Testis (tissue), 2 donors: Measurements from ENCODE around the gene RPS6KB2.

Experiments used
- POLR2A ChIP-seq: fragments of 450-650 bp; IDR thresholded peaks from one replicate; pipeline ENCODE4 v1.6.1; 2017; ENCODE audit warnings: antibody characterized with exemption, mild to moderate bottlenecking, moderate library complexity
- TF ChIP-seq, protein P1 (sequence below), 3 experiments: fragments of 450-650 bp in 2 of 3; fragments of 200-600 bp in 1 of 3; sonication (generic) in 1 of 3; IDR thresholded peaks; one replicate each; pipeline ENCODE4 v1.5.1; 2016 to 2019; ENCODE audit warnings: antibody characterized with exemption in 3 of 3, mild to moderate bottlenecking in 2 of 3, moderate library complexity in 1 of 3

DNA sequence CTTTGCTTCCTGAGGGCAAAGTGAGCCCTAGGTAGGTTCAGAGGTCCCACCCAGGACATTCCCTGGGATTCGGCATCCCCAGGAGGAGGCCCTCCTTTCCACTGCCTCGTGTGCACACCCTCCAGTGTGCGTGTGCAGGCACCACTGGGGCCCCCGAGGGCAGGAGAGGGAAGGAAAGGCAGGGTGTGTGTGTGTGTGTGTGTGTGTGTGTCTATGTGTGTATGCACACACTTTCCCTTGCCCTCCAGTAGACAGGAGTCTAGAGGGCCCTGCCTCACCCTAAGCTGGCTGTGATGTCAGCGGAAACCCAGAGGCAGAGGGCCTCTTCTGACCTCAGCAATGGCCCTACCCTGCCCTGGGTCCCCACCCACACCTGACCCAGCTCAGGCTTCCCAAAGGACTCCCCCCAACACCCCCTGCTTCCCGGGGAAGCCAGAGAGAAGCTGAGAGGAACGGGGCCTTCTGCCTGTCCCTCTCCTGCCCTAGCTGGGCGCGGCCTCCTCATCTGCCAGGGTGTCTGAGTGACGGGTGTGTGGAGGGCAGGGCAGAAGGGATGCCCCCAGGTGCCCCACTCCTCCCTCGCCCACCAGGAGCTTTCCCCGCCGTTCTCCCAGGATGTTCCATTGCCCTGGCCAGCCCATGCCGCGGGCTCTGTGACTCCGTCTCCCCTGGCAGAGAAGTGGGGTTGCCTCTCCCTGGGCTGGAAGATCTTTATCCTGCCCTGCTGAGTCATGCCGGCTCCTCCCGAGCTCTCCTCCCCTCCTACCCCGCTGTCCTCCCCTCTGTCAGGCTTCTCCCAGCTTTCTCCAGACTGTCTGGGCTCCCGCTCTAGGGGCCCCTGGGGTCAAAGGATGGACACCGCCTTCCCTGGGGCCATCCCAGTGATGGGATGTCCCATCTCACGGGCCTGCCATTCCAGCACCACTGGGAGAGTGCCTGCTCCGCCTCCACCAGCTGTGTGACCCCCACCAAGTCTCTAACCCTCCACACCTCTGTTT, 48.9 kb upstream of the RPS6KB2 start:
- TF ChIP-seq, protein P1, sequence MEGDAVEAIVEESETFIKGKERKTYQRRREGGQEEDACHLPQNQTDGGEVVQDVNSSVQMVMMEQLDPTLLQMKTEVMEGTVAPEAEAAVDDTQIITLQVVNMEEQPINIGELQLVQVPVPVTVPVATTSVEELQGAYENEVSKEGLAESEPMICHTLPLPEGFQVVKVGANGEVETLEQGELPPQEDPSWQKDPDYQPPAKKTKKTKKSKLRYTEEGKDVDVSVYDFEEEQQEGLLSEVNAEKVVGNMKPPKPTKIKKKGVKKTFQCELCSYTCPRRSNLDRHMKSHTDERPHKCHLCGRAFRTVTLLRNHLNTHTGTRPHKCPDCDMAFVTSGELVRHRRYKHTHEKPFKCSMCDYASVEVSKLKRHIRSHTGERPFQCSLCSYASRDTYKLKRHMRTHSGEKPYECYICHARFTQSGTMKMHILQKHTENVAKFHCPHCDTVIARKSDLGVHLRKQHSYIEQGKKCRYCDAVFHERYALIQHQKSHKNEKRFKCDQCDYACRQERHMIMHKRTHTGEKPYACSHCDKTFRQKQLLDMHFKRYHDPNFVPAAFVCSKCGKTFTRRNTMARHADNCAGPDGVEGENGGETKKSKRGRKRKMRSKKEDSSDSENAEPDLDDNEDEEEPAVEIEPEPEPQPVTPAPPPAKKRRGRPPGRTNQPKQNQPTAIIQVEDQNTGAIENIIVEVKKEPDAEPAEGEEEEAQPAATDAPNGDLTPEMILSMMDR (IDR thresholded peaks at IDR 0.05) = no peak
- TF ChIP-seq POLR2A = no peak
